PC-9 (cell line): ENCODE data around the gene GPHN. TPM values are rescaled to one million over a fixed set of nuclear protein-coding genes. Genes with fewer than 3 reads are reported as not detected.

Experiments
- BruUV-seq: library from RNA; stranded (reverse); fragments of 400-500 nt; replicated peaks from 2 replicates; lab custom pipeline; 2021; lab: Mats Ljungman, UMichigan
- CTCF ChIA-PET: fragments of 300-600 bp; sonication (Branson Sonifier 250); formaldehyde crosslinking; loops from one replicate; lab custom pipeline; 2022; ENCODE audit warnings: antibody characterized with exemption; lab: Charles Lee
- POLR2A ChIA-PET: fragments of 300-600 bp; sonication (Branson Sonifier 250); formaldehyde crosslinking; loops from one replicate; lab custom pipeline; 2022; ENCODE audit warnings: antibody characterized with exemption; ENCODE audit not compliant: unreplicated experiment; lab: Charles Lee
- DNase-seq, 2 experiments: peaks; one replicate each; pipeline versions ENCODE4 v3.0.0 to v3.0.0-alpha.2; 2015 to 2022; ENCODE audit warnings: mixed read lengths in 1 of 2
- H2AFZ ChIP-seq: fragments of 200-600 bp; sonication (generic); 2 replicates; pipeline ENCODE4 v1.8.1; 2017; ENCODE audit warnings: antibody characterized with exemption
- H3F3A ChIP-seq: fragments of 200-600 bp; sonication (generic); 2 replicates; pipeline ENCODE4 v1.8.1; 2017; ENCODE audit warnings: antibody characterized with exemption, mild to moderate bottlenecking, low read depth; ENCODE audit not compliant: insufficient read depth
- H3K27ac ChIP-seq: fragments of 200-600 bp; sonication (generic); 2 replicates; pipeline ENCODE4 v1.6.1; 2016; ENCODE audit warnings: mixed run types
- H3K27me3 ChIP-seq: fragments of 200-600 bp; sonication (generic); 2 replicates; pipeline ENCODE4 v1.6.1; 2016; ENCODE audit warnings: low read depth, mixed run types; ENCODE audit not compliant: insufficient read depth
- H3K36me3 ChIP-seq: fragments of 200-600 bp; sonication (generic); 2 replicates; pipeline ENCODE4 v1.6.1; 2016; ENCODE audit warnings: low read depth, mixed run types
- H3K4me1 ChIP-seq: fragments of 200-600 bp; sonication (generic); replicated peaks from 2 replicates; pipeline ENCODE4 v1.6.1; 2016; ENCODE audit warnings: mixed run types; ENCODE audit not compliant: insufficient read depth
- H3K4me2 ChIP-seq: fragments of 200-600 bp; sonication (generic); 2 replicates; pipeline ENCODE4 v1.6.1; 2017; ENCODE audit warnings: mixed run types
- H3K4me3 ChIP-seq: fragments of 200-600 bp; sonication (generic); 2 replicates; pipeline ENCODE4 v1.6.1; 2016; ENCODE audit warnings: mixed run types
- H3K79me2 ChIP-seq: fragments of 200-600 bp; sonication (generic); 2 replicates; pipeline ENCODE4 v1.6.1; 2017; ENCODE audit warnings: low read depth, mixed run types
- H3K9me2 ChIP-seq: fragments of 200-600 bp; sonication (generic); 2 replicates; pipeline ENCODE4 v1.8.1; 2017; ENCODE audit warnings: mild to moderate bottlenecking; ENCODE audit not compliant: insufficient read depth
- H3K9me3 ChIP-seq: fragments of 200-600 bp; sonication (generic); 2 replicates; pipeline ENCODE4 v1.8.1; 2016; ENCODE audit warnings: low read depth; ENCODE audit not compliant: insufficient read depth
- H4K20me1 ChIP-seq: fragments of 200-600 bp; sonication (generic); 2 replicates; pipeline ENCODE4 v1.8.1; 2017; ENCODE audit not compliant: insufficient read depth
- EZH2 ChIP-seq: fragments of 200-600 bp; sonication (generic); IDR thresholded peaks from 2 replicates; pipeline ENCODE4 v1.8.0; 2017; ENCODE audit warnings: antibody characterized with exemption, low read depth
- intact Hi-C: fragments of 100-400 bp; cut with micrococcal nuclease; formaldehyde crosslinking; loops from one replicate; pipeline ENCODE4 v1.10.0; 2022; ENCODE audit not compliant: unreplicated experiment
- total RNA-seq: library from RNA; stranded (reverse); gene quantifications from 2 replicates; pipeline ENCODE4 v1.2.3, GENCODE V29; 2021
- TF ChIP-seq, protein P1 (sequence below): fragments of 200-600 bp; sonication (generic); conservative IDR thresholded peaks from 2 replicates; pipeline ENCODE4 v1.6.1; 2017; ENCODE audit warnings: mixed run types, antibody characterized with exemption, mild to moderate bottlenecking, moderate library complexity

Gene GPHN
- total RNA-seq, 1 experiment from 2014 or later = 18.3 TPM

DNA sequence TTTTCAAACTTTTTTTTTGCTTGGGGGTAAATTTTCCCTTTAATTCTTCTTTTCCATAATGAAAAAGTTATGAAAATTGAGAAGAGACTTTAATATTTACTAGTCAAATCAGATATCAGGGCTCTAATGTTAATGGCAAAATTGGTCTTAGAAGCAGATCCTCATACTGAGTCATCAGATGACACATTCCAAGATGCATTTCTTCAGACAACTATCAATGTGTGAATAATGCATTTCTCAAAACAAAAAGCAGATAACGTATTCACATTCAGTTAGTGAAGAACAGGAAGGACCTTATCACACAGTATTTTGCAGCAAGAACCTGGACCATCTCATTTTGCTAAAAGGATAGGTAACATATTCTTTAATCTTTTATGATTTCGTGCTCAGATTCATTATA lies 130.7 kb downstream of the GPHN start:
- no peak for DNase-seq
- Histone ChIP-seq H3K4me2 (no peak overlapping the region), H3K9me2 (no peaks in the 10 kb centered on the region), H3K4me1 (no peaks in the 10 kb centered on the region), H3K9me3 (no peaks in the 10 kb centered on the region), H3K79me2 (peaks cover 25% of the 10 kb centered on the region; the same call in 1 of the 2 replicates), H3K4me3 (no peak overlapping the region), H4K20me1 (no peaks in the 10 kb centered on the region; the same call in 1 of the 2 replicates), H3F3A (no peaks in the 10 kb centered on the region), H2AFZ (no peak overlapping the region), H3K36me3 (no peaks in the 10 kb centered on the region), H3K27me3 (no peaks in the 10 kb centered on the region), H3K27ac (no peak overlapping the region)
- intact Hi-C loops = no loop called here
- no TSS peak for BruUV-seq
- POLR2A ChIA-PET = interaction anchor here (0.7 kb wide), 1 partner anchor 65 kb away, joined by 5 read pairs; no protein-coding TSS in a partner anchor
- CTCF ChIA-PET = no interaction called here
- no peak for TF ChIP-seq EZH2
- TF ChIP-seq, protein P1, sequence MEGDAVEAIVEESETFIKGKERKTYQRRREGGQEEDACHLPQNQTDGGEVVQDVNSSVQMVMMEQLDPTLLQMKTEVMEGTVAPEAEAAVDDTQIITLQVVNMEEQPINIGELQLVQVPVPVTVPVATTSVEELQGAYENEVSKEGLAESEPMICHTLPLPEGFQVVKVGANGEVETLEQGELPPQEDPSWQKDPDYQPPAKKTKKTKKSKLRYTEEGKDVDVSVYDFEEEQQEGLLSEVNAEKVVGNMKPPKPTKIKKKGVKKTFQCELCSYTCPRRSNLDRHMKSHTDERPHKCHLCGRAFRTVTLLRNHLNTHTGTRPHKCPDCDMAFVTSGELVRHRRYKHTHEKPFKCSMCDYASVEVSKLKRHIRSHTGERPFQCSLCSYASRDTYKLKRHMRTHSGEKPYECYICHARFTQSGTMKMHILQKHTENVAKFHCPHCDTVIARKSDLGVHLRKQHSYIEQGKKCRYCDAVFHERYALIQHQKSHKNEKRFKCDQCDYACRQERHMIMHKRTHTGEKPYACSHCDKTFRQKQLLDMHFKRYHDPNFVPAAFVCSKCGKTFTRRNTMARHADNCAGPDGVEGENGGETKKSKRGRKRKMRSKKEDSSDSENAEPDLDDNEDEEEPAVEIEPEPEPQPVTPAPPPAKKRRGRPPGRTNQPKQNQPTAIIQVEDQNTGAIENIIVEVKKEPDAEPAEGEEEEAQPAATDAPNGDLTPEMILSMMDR = no peak

DNA sequence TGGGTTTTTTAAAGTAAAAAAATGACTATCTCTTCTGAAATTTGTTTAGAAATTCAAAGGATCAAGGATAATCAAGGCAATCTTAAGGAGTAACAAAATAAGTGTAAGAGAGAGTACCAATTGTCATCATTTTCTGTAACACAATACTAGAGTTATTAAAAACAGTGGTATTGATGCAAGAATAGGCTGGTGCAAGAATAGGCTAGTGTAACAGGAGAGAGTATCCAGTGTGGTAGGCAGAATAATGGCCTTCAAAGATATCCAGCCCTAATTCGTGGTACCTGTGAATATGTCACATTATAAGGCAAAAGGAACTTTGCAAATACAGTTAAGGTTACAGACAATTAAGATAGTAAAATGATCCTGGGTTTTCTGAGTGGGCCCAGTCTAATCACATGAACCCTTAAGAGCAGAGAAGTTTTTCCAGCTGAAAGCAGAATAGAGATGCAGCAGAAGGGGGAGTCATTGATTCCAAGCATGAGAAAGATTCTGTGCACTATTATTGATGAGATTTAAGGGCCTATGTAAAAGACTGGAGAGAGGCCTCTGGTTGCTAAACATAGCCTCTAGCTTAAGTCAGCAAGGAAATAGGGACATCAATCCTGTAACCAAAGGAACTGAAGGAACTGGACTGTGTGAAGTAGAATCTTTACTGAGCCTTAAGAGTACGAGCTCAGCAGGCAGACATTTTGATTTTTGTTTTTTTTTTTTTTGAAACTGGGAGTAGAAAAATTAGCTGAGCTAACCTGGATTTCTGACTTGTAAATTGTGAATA lies 134.1 kb downstream of the GPHN start:
- no peaks in the 10 kb centered on the region for H3K4me1 ChIP-seq
- TF ChIP-seq, protein P1 = no peak
- no peak for TF ChIP-seq EZH2
- H3K9me2 ChIP-seq = no peaks in the 10 kb centered on the region
- no peak for DNase-seq
- no TSS peak for BruUV-seq
- H4K20me1 ChIP-seq = no peaks in the 10 kb centered on the region; the same call in 1 of the 2 replicates
- CTCF ChIA-PET = no interaction called here
- no peaks in the 10 kb centered on the region for H3F3A ChIP-seq
- H3K27me3 ChIP-seq = no peaks in the 10 kb centered on the region
- H3K9me3 ChIP-seq = no peaks in the 10 kb centered on the region
- peaks cover 7% of the 10 kb centered on the region; the same call in 1 of the 2 replicates for H3K79me2 ChIP-seq
- H3K4me3 ChIP-seq = no peak overlapping the region
- intact Hi-C loops = no loop called here
- H3K27ac ChIP-seq = no peak overlapping the region
- POLR2A ChIA-PET = interaction anchor here (0.7 kb wide), 1 partner anchor 1806 kb away, joined by 18 read pairs; no protein-coding TSS in a partner anchor
- H2AFZ ChIP-seq = no peak overlapping the region
- no peaks in the 10 kb centered on the region for H3K36me3 ChIP-seq
- no peak overlapping the region for H3K4me2 ChIP-seq

DNA sequence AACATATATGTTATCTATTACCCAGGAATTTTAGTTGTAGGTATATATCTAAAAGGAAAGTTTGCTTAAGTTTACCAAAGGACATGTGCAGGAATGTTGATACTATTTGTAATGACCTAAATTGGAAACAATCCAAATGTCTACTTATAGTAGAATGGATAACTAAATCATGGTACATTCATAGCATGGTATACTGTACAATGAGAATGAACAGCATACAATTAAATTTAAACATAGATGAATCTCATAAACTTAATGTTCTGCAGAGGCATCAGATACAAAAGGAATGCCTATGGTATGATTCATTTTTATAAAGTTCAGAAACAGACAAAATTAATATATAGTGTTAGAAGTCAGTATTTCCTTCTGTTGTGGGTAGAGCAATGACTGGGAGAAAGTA lies 135.4 kb downstream of the GPHN start:
- Histone ChIP-seq H4K20me1 (no peaks in the 10 kb centered on the region), H3K36me3 (no peaks in the 10 kb centered on the region), H3K9me3 (no peaks in the 10 kb centered on the region), H3K4me2 (no peak overlapping the region), H3K4me1 (no peaks in the 10 kb centered on the region), H3K27me3 (no peaks in the 10 kb centered on the region), H2AFZ (no peak overlapping the region), H3K9me2 (no peaks in the 10 kb centered on the region), H3F3A (no peaks in the 10 kb centered on the region), H3K4me3 (no peak overlapping the region), H3K27ac (no peak overlapping the region), H3K79me2 (peaks cover 7% of the 10 kb centered on the region; the same call in 1 of the 2 replicates)
- ChIA-PET POLR2A (no interaction called here), CTCF (no interaction called here)
- no peak for DNase-seq
- intact Hi-C loops = no loop called here
- TF ChIP-seq, protein P1 = no peak
- no peak for TF ChIP-seq EZH2
- no TSS peak for BruUV-seq
